Bronchial epithelial cell (primary cell): ENCODE results near the gene C19orf85. TPM values are rescaled to one million over a fixed set of nuclear protein-coding genes. Genes with fewer than 3 reads are reported as not detected.

Experiments used
- DNase-seq: peaks from one replicate; pipeline ENCODE4 v3.0.0-alpha.2; 2010; ENCODE audit warnings: low read depth
- FAIRE-seq: peaks from 2 replicates; lab custom pipeline; 2011; peaks lifted over from hg19 to GRCh38; lab: Jason Lieb, UNC
- H3K27me3 ChIP-seq: 2 replicates; pipeline ENCODE4 v1.5.1; 2011; ENCODE audit warnings: low read length; ENCODE audit not compliant: control insufficient read depth, insufficient read depth
- H3K36me3 ChIP-seq: 2 replicates; pipeline ENCODE4 v1.5.1; 2011; ENCODE audit warnings: low read length; ENCODE audit not compliant: control insufficient read depth, insufficient read depth
- H3K4me3 ChIP-seq: 2 replicates; pipeline ENCODE4 v1.5.1; 2011; ENCODE audit warnings: mild to moderate bottlenecking, low read depth, low read length, control low read depth
- CTCF ChIP-seq: IDR thresholded peaks from 2 replicates; pipeline ENCODE4 v1.5.1; 2011; ENCODE audit warnings: mild to moderate bottlenecking, moderate library complexity, low read length, control low read depth, inconsistent platforms; ENCODE audit not compliant: insufficient read depth, severe bottlenecking
- total RNA-seq: library from RNA; depleted of rRNA; stranded (reverse); fragments of >200 nt; gene quantifications from 2 replicates; pipeline ENCODE4 v1.2.1, GENCODE V29; 2014

Gene C19orf85
- total RNA-seq, 1 donor from 2014 or later, result not detected

GRCh38 chr19:55447421-55448174 is 17.0 kb downstream of the C19orf85 start:
- TF ChIP-seq CTCF, result peak; percentile 15
- Histone ChIP-seq H3K4me3 (no peak overlapping the region), H3K36me3 (no peaks in the 10 kb centered on the region), H3K27me3 (peaks cover 25% of the 10 kb centered on the region)
- FAIRE-seq (peak; percentile 89), DNase-seq (peak; percentile 50)

- Histone ChIP-seq H3K4me3 (no peak overlapping the region), H3K27me3 (peaks cover 28% of the 10 kb centered on the region), H3K36me3 (no peaks in the 10 kb centered on the region)
- no peak for FAIRE-seq
- peak; percentile 98 for DNase-seq
- TF ChIP-seq CTCF, result no peak
These were observed 18.5 kb downstream of the C19orf85 start for GRCh38 chr19:55446060-55446459.

GRCh38 chr19:55444646-55445045 is 19.9 kb downstream of the C19orf85 start:
- Histone ChIP-seq H3K27me3 (peaks cover 32% of the 10 kb centered on the region), H3K36me3 (no peaks in the 10 kb centered on the region), H3K4me3 (no peak overlapping the region)
- DNase-seq (no peak), FAIRE-seq (no peak)
- no peak for TF ChIP-seq CTCF

GRCh38 chr19:55443824-55444480 is 20.6 kb downstream of the C19orf85 start:
- no peak overlapping the region for H3K4me3 ChIP-seq
- FAIRE-seq (no peak), DNase-seq (no peak)
- no peaks in the 10 kb centered on the region for H3K36me3 ChIP-seq
- TF ChIP-seq CTCF, result no peak
- H3K27me3 ChIP-seq, result peaks cover 30% of the 10 kb centered on the region

GRCh38 chr19:55443045-55443823 is 21.3 kb downstream of the C19orf85 start, which contains the start of gene SHISA7:
TSS of gene SHISA7 (minus strand) at chr19:55443300. CDS start at chr19:55442863, 437 bp downstream.
- Histone ChIP-seq H3K36me3 (no peaks in the 10 kb centered on the region), H3K4me3 (no peak within 1 kb of the TSS), H3K27me3 (peaks cover 33% of the 10 kb centered on the region)
- FAIRE-seq, result no peak
- DNase-seq, result no peak
- no peak for TF ChIP-seq CTCF
